DOHH2 (cell line): Measurements from ENCODE around the gene TMEM187.

ENCODE experiments used
- H3F3A ChIP-seq: fragments of 200-600 bp; sonication (generic), shearing (Covaris generic); 2 replicates; pipeline ENCODE4 v1.6.0; 2016; ENCODE audit warnings: antibody characterized with exemption, mild to moderate bottlenecking; ENCODE audit not compliant: control insufficient read depth, insufficient read depth
- H3K27ac ChIP-seq: fragments of 200-600 bp; sonication (generic); 2 replicates; pipeline ENCODE4 v1.5.1; 2014; ENCODE audit warnings: low read depth, mild to moderate bottlenecking, low read length, moderate library complexity
- H3K27me3 ChIP-seq: fragments of 200-600 bp; sonication (generic); 2 replicates; pipeline ENCODE4 v1.6.1; 2014; ENCODE audit warnings: mild to moderate bottlenecking, low read length, mixed read lengths; ENCODE audit not compliant: control insufficient read depth
- H3K36me3 ChIP-seq: fragments of 200-600 bp; sonication (generic); 2 replicates; pipeline ENCODE4 v1.6.1; 2014; ENCODE audit warnings: mild to moderate bottlenecking, low read length, moderate library complexity, mixed read lengths; ENCODE audit not compliant: control insufficient read depth
- H3K4me1 ChIP-seq: fragments of 200-600 bp; sonication (generic); 2 replicates; pipeline ENCODE4 v1.6.1; 2014; ENCODE audit warnings: mild to moderate bottlenecking, low read length, mixed read lengths; ENCODE audit not compliant: control insufficient read depth
- H3K4me2 ChIP-seq: fragments of 200-600 bp; sonication (generic); 2 replicates; pipeline ENCODE4 v1.6.0; 2014; ENCODE audit warnings: mild to moderate bottlenecking, low read length, moderate library complexity
- H3K4me3 ChIP-seq: fragments of 200-600 bp; sonication (generic); 2 replicates; pipeline ENCODE4 v1.5.1; 2014; ENCODE audit warnings: mild to moderate bottlenecking, low read length, mixed read lengths
- H3K79me2 ChIP-seq: fragments of 200-600 bp; sonication (generic); 2 replicates; pipeline ENCODE4 v1.6.1; 2014; ENCODE audit warnings: mild to moderate bottlenecking, low read length, mixed read lengths; ENCODE audit not compliant: control insufficient read depth
- H3K9me2 ChIP-seq: fragments of 200-600 bp; sonication (generic); replicated peaks from 2 replicates; pipeline ENCODE4 v1.6.1; 2014; ENCODE audit warnings: mild to moderate bottlenecking, low read length, mixed read lengths; ENCODE audit not compliant: control insufficient read depth
- H3K9me3 ChIP-seq: fragments of 200-600 bp; sonication (generic); 2 replicates; pipeline ENCODE4 v1.6.1; 2014; ENCODE audit warnings: antibody characterized with exemption, low read length, mixed read lengths; ENCODE audit not compliant: control insufficient read depth, insufficient read depth
- H4K20me1 ChIP-seq: fragments of 200-600 bp; sonication (generic); 2 replicates; pipeline ENCODE4 v1.6.0; 2014; ENCODE audit warnings: low read depth, mild to moderate bottlenecking, antibody characterized with exemption, low read length, moderate library complexity; ENCODE audit not compliant: control insufficient read depth, insufficient read depth
- EZH2phosphoT487 ChIP-seq: fragments of 200-600 bp; sonication (generic); IDR thresholded peaks from 2 replicates; pipeline ENCODE4 v1.6.1; 2017; ENCODE audit warnings: borderline replicate concordance, mild to moderate bottlenecking, antibody characterized with exemption, low read length, moderate library complexity, mixed read lengths
- TF ChIP-seq, protein P1 (sequence below): fragments of 200-600 bp; sonication (generic); IDR thresholded peaks from one replicate; pipeline ENCODE4 v1.5.1; 2014; ENCODE audit warnings: antibody characterized with exemption, mild to moderate bottlenecking, low read depth, low read length; ENCODE audit not compliant: poor library complexity, severe bottlenecking

TMEM187 gene

DNA sequence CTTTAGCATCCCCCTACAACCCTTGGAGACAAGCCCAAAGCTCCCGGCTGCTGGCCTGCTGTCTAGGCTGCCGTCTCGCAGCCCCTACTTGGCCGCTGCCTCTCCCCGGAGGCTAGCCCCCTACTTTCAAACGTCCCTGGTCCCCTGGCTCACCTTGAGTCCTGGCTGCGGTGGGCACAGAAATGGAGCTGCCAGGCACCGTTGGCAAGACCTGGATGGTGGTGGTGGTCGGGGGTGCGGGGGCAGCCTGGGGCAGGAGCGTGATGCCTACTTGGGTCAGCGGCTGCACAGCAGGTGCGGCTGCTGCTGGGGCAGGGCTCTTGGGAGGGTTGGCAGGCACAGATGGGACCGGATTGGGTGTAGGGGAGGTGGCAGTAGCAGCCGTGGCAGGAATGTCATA, 12.9 kb upstream of the TMEM187 start:
- no peaks in the 10 kb centered on the region for H3F3A ChIP-seq
- no peaks in the 10 kb centered on the region for H3K4me1 ChIP-seq
- H3K27ac ChIP-seq: no peak overlapping the region
- no peaks in the 10 kb centered on the region for H4K20me1 ChIP-seq
- H3K9me2 ChIP-seq: no peaks in the 10 kb centered on the region
- no peak overlapping the region for H3K4me2 ChIP-seq
- H3K4me3 ChIP-seq: no peak overlapping the region
- H3K27me3 ChIP-seq: no peaks in the 10 kb centered on the region
- H3K36me3 ChIP-seq: peaks cover 99% of the 10 kb centered on the region
- H3K79me2 ChIP-seq: peaks cover 21% of the 10 kb centered on the region
- H3K9me3 ChIP-seq: no peaks in the 10 kb centered on the region
- TF ChIP-seq EZH2phosphoT487: no peak
- TF ChIP-seq, protein P1, sequence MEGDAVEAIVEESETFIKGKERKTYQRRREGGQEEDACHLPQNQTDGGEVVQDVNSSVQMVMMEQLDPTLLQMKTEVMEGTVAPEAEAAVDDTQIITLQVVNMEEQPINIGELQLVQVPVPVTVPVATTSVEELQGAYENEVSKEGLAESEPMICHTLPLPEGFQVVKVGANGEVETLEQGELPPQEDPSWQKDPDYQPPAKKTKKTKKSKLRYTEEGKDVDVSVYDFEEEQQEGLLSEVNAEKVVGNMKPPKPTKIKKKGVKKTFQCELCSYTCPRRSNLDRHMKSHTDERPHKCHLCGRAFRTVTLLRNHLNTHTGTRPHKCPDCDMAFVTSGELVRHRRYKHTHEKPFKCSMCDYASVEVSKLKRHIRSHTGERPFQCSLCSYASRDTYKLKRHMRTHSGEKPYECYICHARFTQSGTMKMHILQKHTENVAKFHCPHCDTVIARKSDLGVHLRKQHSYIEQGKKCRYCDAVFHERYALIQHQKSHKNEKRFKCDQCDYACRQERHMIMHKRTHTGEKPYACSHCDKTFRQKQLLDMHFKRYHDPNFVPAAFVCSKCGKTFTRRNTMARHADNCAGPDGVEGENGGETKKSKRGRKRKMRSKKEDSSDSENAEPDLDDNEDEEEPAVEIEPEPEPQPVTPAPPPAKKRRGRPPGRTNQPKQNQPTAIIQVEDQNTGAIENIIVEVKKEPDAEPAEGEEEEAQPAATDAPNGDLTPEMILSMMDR: no peak

DNA sequence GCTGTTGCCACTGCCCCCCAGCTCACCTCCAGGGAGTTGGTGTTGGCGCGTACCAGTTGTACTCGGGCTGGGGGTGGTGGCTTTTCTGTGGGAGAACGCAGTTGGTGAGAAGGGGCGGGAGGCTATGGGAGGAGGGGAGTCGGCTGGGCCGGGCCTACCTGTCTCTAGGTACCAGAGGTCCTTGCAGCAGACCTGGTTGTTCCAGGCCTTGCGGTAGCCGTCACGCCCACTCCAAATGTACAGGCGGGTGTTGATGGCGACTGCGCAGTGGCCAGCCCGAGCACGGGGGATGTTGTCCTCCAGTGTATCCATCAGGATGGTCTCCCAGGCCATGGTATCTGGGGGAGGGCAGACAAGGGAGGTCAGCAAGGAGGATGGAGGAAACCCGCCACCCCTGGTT, 12.5 kb upstream of the TMEM187 start:
- no peaks in the 10 kb centered on the region for H3K27me3 ChIP-seq
- no peaks in the 10 kb centered on the region for H3K4me1 ChIP-seq
- peaks cover 99% of the 10 kb centered on the region for H3K36me3 ChIP-seq
- no peak overlapping the region for H3K4me2 ChIP-seq
- TF ChIP-seq, protein P1: no peak
- no peak for TF ChIP-seq EZH2phosphoT487
- no peaks in the 10 kb centered on the region for H3K9me2 ChIP-seq
- H3K27ac ChIP-seq: no peak overlapping the region
- no peaks in the 10 kb centered on the region for H4K20me1 ChIP-seq
- H3K79me2 ChIP-seq: peaks cover 25% of the 10 kb centered on the region
- no peaks in the 10 kb centered on the region for H3K9me3 ChIP-seq
- no peak overlapping the region for H3K4me3 ChIP-seq
- no peaks in the 10 kb centered on the region for H3F3A ChIP-seq

DNA sequence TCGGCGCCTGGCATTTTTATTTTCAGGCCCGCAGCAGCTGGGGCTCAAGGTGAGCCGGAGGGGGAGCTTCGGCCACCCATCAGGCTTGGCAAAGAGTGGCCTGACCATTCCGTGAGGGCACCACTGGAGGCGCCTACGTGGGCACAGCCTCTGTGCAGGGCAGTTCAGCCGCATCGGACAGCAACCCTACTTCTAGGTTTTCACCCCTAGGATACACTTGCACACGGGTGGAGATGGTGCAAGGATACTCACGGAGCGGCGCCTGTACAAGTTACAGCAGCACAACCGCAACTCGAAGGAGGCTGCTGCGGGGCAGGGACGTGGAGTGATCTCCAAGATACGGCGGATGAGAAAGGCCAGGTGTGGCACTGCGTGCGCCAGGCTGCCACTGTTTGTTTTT, 11.8 kb upstream of the TMEM187 start:
- Histone ChIP-seq H4K20me1 (no peaks in the 10 kb centered on the region), H3K79me2 (peaks cover 32% of the 10 kb centered on the region), H3K9me2 (no peaks in the 10 kb centered on the region), H3K27ac (no peak overlapping the region), H3K4me2 (no peak overlapping the region), H3K27me3 (no peaks in the 10 kb centered on the region), H3F3A (no peaks in the 10 kb centered on the region), H3K4me3 (no peak overlapping the region), H3K36me3 (peaks cover 96% of the 10 kb centered on the region), H3K4me1 (no peaks in the 10 kb centered on the region; the same call in 1 of the 2 replicates), H3K9me3 (no peaks in the 10 kb centered on the region)
- TF ChIP-seq, protein P1: no peak
- no peak for TF ChIP-seq EZH2phosphoT487

DNA sequence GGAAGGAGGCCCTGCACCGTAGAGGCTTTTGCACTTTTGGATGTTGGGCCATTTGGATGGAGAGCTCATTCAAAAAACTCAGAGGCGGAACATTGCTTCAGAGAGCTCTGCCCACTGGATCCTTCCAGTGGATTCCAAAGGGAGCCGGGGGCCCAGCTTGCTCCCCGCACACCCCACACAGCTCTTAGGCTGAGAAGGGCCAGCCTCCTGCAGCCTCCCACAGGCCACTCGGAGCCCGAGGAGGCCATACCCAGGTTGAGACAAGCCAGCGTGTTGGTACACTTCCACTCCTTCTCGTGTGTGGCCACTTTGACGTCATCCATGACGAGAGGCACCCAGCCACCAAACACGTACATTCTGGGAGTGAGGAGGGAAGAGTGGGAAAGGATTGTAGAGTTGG, 11.3 kb upstream of the TMEM187 start:
- H3K4me3 ChIP-seq: no peak overlapping the region
- no peaks in the 10 kb centered on the region for H3K27me3 ChIP-seq
- H3K36me3 ChIP-seq: peaks cover 96% of the 10 kb centered on the region

More for the DNA sequence above, 11.3 kb upstream of the TMEM187 start:
- Histone ChIP-seq H3K9me2 (no peaks in the 10 kb centered on the region), H3K27ac (no peak overlapping the region), H3K9me3 (no peaks in the 10 kb centered on the region), H4K20me1 (no peaks in the 10 kb centered on the region), H3K4me2 (no peak overlapping the region), H3K4me1 (peaks cover 4% of the 10 kb centered on the region), H3F3A (no peaks in the 10 kb centered on the region), H3K79me2 (peaks cover 37% of the 10 kb centered on the region)
- TF ChIP-seq, protein P1: no peak
- no peak for TF ChIP-seq EZH2phosphoT487
